22Rv1 (cell line): ENCODE measurements around the gene AGRN.

ENCODE experiments used
- CTCF ChIP-seq: fragments of 450-650 bp; IDR thresholded peaks from 2 replicates; pipeline ENCODE4 v1.5.1; 2017; ENCODE audit warnings: mild to moderate bottlenecking
- ZFX ChIP-seq: fragments of 450-650 bp; IDR thresholded peaks from 2 replicates; pipeline ENCODE4 v1.6.1; 2017; ENCODE audit warnings: antibody characterized with exemption, borderline replicate concordance

- TF ChIP-seq CTCF (no peak), ZFX (no peak)
Measured at GRCh38 chr1:1069056-1069710, 49.3 kb downstream of the AGRN start.
